H1 (cell line): Measurements from ENCODE around the gene ENTREP1. TPM values are rescaled to one million over a fixed set of nuclear protein-coding genes. Genes with fewer than 3 reads are reported as not detected.

Source experiments
- BCL11A ChIP-seq, 2 experiments: IDR thresholded peaks; one replicate each; pipeline ENCODE4 v1.6.1; 2011; ENCODE audit warnings: low read depth in 2 of 2, low read length in 2 of 2, mild to moderate bottlenecking in 2 of 2
- CTCF ChIP-seq, 3 experiments: IDR thresholded peaks; 1 replicate in 2 of 3; 2 replicates in 1 of 3; pipeline versions ENCODE4 v1.5.1 to v1.6.1; 2011; ENCODE audit warnings: low read length in 3 of 3, mild to moderate bottlenecking in 3 of 3, inconsistent platforms in 2 of 3, low read depth in 1 of 3, moderate library complexity in 1 of 3; ENCODE audit not compliant: insufficient read depth in 1 of 3; ENCODE audit errors: control extremely low read depth in 1 of 3
- NRF1 ChIP-seq: IDR thresholded peaks from 2 replicates; pipeline ENCODE4 v1.6.1; 2011; ENCODE audit warnings: mild to moderate bottlenecking, low read depth, low read length, improper control_type of control experiment
- POLR2AphosphoS5 ChIP-seq: IDR thresholded peaks from 2 replicates; pipeline ENCODE4 v1.6.1; 2011; ENCODE audit warnings: low read depth, low read length
- RNF2 ChIP-seq: fragments of 200-900, 300-1000 bp; sonication (generic); IDR thresholded peaks from 2 replicates; pipeline ENCODE4 v1.7.1; 2016; ENCODE audit warnings: borderline replicate concordance, low read depth, mild to moderate bottlenecking, antibody characterized with exemption, low read length; ENCODE audit not compliant: poor library complexity, severe bottlenecking; ENCODE audit errors: missing control alignments
- TBP ChIP-seq: IDR thresholded peaks from 2 replicates; pipeline ENCODE4 v1.6.1; 2011; ENCODE audit warnings: low read depth, low read length, improper control_type of control experiment
- polyA plus RNA-seq, 7 experiments: library from polyadenylated mRNA; depleted of rRNA in 3 of 7; stranded (reverse) in 5 of 7; unstranded in 2 of 7; fragments of >200 nt in 5 of 7; fragments of 200-250 nt in 2 of 7; gene quantifications; 1 replicate in 5 of 7; 2 replicates in 1 of 7; 4 replicates in 1 of 7; pipeline versions ENCODE4 v1.2.1 to v1.2.3, GENCODE V29; 2011 to 2013; ENCODE audit warnings: missing spikeins in 2 of 7, mixed read lengths in 2 of 7
- total RNA-seq: library from RNA; stranded (reverse); fragmentation: NEBNext Ultra II Directional; extraction: Animal tissue kit (Norgen Biotek cat#: 25700); gene quantifications from 2 replicates; pipeline ENCODE4 v1.2.1, GENCODE V29; 2021
- TF ChIP-seq, protein P1 (sequence below): fragments of 300-600 bp; sonication (generic); IDR thresholded peaks from 2 replicates; pipeline ENCODE4 v1.7.1; 2012; ENCODE audit warnings: low read length, moderate library complexity, mild to moderate bottlenecking, inconsistent platforms; ENCODE audit not compliant: insufficient replicate concordance

ENTREP1 gene
- total and polyA plus RNA-seq, 2 of the 8 experiments (the other 6 are each of a cell fraction or from before 2014, with no cell fraction given), result 15.3 to 25.0 TPM

DNA sequence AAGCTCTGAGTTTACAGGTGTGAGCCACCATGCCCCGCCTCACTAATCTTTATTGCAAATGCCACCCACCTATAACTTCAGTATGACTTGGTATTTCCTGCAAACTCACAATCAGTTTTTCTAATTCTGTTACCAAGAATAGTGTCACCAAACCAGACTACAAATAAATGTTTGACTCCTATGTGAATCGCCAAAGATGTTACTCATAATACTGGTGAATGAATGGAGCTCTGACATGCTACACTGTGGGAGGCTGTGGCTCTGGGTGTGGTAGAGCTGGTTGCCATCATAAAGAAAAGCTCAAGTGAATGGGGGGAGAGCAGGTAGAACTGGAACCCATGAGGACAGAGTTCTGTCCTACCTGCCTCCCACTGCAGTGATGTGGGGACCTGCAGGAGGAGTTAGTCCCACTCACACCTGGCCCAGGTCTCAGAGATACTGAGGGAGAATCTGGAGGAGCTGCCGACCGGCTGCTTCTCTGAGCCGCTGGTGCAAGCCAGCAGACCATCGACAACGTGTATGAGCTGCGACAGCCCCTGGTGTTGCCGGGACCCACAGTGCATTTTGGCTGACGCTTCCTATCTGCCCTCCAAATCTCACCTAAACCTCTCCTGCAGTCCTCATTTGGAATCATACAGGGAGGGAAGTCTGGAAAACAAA, 95.7 kb downstream of the ENTREP1 start (continued):
- TF ChIP-seq, protein P1, sequence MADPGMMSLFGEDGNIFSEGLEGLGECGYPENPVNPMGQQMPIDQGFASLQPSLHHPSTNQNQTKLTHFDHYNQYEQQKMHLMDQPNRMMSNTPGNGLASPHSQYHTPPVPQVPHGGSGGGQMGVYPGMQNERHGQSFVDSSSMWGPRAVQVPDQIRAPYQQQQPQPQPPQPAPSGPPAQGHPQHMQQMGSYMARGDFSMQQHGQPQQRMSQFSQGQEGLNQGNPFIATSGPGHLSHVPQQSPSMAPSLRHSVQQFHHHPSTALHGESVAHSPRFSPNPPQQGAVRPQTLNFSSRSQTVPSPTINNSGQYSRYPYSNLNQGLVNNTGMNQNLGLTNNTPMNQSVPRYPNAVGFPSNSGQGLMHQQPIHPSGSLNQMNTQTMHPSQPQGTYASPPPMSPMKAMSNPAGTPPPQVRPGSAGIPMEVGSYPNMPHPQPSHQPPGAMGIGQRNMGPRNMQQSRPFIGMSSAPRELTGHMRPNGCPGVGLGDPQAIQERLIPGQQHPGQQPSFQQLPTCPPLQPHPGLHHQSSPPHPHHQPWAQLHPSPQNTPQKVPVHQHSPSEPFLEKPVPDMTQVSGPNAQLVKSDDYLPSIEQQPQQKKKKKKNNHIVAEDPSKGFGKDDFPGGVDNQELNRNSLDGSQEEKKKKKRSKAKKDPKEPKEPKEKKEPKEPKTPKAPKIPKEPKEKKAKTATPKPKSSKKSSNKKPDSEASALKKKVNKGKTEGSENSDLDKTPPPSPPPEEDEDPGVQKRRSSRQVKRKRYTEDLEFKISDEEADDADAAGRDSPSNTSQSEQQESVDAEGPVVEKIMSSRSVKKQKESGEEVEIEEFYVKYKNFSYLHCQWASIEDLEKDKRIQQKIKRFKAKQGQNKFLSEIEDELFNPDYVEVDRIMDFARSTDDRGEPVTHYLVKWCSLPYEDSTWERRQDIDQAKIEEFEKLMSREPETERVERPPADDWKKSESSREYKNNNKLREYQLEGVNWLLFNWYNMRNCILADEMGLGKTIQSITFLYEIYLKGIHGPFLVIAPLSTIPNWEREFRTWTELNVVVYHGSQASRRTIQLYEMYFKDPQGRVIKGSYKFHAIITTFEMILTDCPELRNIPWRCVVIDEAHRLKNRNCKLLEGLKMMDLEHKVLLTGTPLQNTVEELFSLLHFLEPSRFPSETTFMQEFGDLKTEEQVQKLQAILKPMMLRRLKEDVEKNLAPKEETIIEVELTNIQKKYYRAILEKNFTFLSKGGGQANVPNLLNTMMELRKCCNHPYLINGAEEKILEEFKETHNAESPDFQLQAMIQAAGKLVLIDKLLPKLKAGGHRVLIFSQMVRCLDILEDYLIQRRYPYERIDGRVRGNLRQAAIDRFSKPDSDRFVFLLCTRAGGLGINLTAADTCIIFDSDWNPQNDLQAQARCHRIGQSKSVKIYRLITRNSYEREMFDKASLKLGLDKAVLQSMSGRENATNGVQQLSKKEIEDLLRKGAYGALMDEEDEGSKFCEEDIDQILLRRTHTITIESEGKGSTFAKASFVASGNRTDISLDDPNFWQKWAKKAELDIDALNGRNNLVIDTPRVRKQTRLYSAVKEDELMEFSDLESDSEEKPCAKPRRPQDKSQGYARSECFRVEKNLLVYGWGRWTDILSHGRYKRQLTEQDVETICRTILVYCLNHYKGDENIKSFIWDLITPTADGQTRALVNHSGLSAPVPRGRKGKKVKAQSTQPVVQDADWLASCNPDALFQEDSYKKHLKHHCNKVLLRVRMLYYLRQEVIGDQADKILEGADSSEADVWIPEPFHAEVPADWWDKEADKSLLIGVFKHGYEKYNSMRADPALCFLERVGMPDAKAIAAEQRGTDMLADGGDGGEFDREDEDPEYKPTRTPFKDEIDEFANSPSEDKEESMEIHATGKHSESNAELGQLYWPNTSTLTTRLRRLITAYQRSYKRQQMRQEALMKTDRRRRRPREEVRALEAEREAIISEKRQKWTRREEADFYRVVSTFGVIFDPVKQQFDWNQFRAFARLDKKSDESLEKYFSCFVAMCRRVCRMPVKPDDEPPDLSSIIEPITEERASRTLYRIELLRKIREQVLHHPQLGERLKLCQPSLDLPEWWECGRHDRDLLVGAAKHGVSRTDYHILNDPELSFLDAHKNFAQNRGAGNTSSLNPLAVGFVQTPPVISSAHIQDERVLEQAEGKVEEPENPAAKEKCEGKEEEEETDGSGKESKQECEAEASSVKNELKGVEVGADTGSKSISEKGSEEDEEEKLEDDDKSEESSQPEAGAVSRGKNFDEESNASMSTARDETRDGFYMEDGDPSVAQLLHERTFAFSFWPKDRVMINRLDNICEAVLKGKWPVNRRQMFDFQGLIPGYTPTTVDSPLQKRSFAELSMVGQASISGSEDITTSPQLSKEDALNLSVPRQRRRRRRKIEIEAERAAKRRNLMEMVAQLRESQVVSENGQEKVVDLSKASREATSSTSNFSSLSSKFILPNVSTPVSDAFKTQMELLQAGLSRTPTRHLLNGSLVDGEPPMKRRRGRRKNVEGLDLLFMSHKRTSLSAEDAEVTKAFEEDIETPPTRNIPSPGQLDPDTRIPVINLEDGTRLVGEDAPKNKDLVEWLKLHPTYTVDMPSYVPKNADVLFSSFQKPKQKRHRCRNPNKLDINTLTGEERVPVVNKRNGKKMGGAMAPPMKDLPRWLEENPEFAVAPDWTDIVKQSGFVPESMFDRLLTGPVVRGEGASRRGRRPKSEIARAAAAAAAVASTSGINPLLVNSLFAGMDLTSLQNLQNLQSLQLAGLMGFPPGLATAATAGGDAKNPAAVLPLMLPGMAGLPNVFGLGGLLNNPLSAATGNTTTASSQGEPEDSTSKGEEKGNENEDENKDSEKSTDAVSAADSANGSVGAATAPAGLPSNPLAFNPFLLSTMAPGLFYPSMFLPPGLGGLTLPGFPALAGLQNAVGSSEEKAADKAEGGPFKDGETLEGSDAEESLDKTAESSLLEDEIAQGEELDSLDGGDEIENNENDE, result no peak
- no peak for TF ChIP-seq TBP
- no peak for TF ChIP-seq BCL11A (IDR thresholded peaks at IDR 0.05; ENCODE audit: low read depth in 2 of 2, low read length in 2 of 2)
- TF ChIP-seq POLR2AphosphoS5, result no peak
- TF ChIP-seq CTCF (IDR thresholded peaks at IDR 0.05; ENCODE audit: control extremely low read depth in 1 of 3, insufficient read depth in 1 of 3, low read depth in 1 of 3, low read length in 3 of 3), result no peak
- TF ChIP-seq NRF1, result no peak
- no peak for TF ChIP-seq RNF2
